ENCODE results near the gene PLCB4.

- no peak for TF ChIP-seq CTCF (IDR thresholded peaks at IDR 0.05)
- no peak for TF ChIP-seq POLR2A (IDR thresholded peaks at IDR 0.05)
Observed at GRCh38 chr20:9255171-9255570, 186.3 kb downstream of the PLCB4 start.
